HepG2 (cell line): ENCODE measurements around the gene GALC.

Experiments used
- CTCF ChIP-seq: sonication (generic); formaldehyde crosslinking; IDR thresholded peaks from 2 replicates; pipeline ENCODE4 v1.5.0; 2020; ENCODE audit warnings: mild to moderate bottlenecking, missing genetic modification reagents, moderate library complexity
- EHMT2 ChIP-seq: fragments of 200-600 bp; sonication (generic); IDR thresholded peaks from 2 replicates; pipeline ENCODE4 v1.7.0; 2017; ENCODE audit warnings: antibody characterized with exemption, low read depth, low read length, borderline replicate concordance
- EZH2 ChIP-seq: conservative IDR thresholded peaks from 2 replicates; pipeline ENCODE4 v1.6.1; 2012; ENCODE audit warnings: mild to moderate bottlenecking, low read depth, low read length, moderate library complexity
- NFIC ChIP-seq: IDR thresholded peaks from 2 replicates; pipeline ENCODE4 v1.6.1; 2012; ENCODE audit warnings: mild to moderate bottlenecking, low read length, inconsistent platforms
- PHF8 ChIP-seq: sonication (generic); formaldehyde crosslinking; IDR thresholded peaks from 2 replicates; pipeline ENCODE4 v1.5.0; 2020; ENCODE audit warnings: missing genetic modification reagents
- ZNF672 ChIP-seq: sonication (generic); formaldehyde crosslinking; IDR thresholded peaks from 2 replicates; pipeline ENCODE4 v1.8.1; 2022; ENCODE audit warnings: missing genetic modification reagents
- ZNF784 ChIP-seq: sonication (generic); formaldehyde crosslinking; IDR thresholded peaks from 2 replicates; pipeline ENCODE4 v1.5.1; 2020; ENCODE audit warnings: missing genetic modification reagents, mild to moderate bottlenecking, borderline replicate concordance

- TF ChIP-seq EZH2: no peak
- no peak for TF ChIP-seq ZNF672
- no peak for TF ChIP-seq PHF8 (CRISPR knock-in tag)
- no peak for TF ChIP-seq EHMT2
- peak; percentile 65 for TF ChIP-seq CTCF
- no peak for TF ChIP-seq ZNF784
- no peak for TF ChIP-seq NFIC
Measured at GRCh38 chr14:87944987-87945604, 47.9 kb downstream of the GALC start.
